NCI-H69 (cell line): ENCODE measurements around the gene SDC3.

ENCODE experiments used
- DNase-seq: peaks from one replicate; lab custom pipeline; 2025; lab: John Stamatoyannopoulos, UW

SDC3 gene

DNA sequence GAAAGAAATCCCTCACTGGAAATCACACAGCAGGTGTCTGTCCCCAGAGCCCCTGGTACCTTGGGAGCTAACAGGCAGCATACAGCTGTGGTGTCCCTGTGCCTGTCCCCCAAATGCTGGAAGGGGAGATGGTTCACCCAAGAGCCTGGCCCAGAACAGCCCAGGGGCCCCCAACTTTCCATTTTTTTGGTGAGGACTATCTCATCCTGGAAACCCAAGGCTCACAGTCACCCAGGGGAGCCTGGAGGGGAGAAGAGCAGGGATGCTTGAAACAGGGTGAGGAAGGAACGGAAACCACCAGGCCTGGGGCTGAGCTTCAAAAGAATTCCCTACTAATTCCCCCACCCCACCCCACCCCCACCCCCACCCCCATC lies 3.6 kb downstream of the SDC3 start:
- no peak for DNase-seq

DNA sequence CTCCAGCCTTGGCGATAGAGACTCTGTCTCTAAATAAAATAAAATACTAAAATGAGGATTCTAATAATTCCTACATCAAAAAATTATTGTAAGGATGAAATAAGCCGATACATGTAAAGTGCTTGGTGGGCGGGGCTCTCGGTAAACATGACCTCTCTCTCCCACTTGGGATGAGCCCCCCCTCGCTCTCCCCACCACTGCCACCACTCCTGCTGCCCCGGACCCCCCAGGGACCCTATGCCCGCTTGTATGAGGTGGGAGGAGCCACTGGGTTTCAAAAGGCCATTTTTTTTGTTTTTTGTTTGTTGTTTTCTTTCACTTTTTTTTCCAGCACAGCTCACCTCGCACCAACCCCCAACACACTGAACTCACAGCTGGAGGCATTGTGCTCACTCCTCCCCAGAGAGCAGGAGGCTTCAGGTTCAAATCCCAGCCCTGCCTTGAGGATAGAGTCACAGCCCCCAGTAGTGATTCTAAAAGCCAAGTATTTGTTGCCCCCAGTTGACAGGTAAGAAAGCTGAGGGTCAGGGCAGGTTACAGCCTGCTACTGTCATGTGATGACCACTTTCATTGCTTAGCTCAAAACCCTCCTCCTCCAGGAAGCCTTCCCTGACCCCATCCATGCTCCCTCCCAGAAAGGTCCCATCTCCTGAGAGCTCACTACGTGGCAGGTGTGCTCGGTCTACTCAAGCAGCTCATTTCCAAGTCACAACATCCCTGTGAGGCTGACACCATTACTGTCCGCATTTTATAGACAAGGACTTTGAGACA lies 4.2 kb downstream of the SDC3 start:
- DNase-seq = peak; percentile 31

DNA sequence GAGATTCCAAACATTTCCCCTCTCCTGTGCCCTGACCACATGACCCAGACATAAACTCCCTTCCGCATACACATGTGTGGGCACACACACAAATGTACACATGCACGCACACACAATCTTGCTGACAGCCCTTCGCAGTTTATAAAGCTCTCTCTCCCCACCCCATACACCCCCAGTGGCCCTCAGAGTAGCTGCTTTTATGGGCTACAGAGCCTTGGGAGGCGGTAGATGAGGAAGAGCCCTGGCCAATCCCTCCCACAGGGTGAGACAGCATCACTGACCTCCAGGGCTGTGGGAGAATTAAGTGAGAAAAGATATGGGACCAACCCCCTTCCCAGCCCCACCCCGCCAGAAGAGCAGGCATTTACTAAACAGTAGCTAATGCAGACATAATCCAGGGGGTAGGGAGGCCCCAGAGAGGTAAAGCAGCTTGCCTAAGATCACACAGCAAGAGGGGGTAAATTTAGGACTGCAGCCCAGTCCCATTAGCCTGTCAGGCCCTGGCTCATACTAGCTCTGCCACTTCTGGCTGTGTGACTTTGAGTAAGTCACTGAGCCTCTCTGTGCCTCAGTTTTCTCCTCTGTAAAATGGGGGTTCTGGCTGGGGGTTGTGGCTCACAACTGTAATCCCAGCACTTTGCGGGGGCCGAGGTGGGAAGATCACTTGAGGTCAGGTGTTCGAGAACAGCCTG lies 5.1 kb downstream of the SDC3 start:
- DNase-seq = no peak

DNA sequence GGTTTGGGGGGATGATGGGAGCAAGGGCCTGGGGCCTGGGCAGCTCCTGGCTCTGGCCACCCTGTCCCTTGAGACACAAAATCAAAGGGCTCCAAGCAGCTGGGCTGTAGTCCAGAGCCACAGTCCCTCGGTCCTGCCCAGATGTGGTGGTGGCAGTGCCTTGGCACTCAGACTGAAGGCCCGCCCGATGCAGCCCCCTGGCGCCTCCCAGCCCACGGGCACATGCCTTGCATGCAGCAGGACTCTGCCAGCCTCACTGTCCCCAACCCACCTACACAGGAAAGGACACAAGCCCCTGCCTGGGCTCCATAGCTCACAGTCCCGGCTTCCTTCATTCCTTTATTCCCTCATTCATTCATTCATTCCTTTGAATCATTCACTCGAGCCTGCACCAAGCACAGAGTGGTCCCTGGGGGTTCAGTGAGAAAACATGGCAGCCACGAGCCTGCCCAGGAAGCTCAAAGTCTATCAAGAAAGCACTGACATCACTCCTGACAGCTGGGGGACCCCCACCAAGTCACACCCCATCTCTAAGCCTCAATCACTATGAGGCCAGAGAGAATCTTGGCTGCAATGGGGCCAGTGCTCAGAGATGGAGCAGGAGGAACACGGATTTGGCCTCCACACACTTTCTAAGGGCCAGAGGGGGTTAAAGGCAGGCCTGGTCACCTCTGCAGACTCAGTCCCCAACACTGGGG lies 5.8 kb downstream of the SDC3 start:
- DNase-seq = no peak

DNA sequence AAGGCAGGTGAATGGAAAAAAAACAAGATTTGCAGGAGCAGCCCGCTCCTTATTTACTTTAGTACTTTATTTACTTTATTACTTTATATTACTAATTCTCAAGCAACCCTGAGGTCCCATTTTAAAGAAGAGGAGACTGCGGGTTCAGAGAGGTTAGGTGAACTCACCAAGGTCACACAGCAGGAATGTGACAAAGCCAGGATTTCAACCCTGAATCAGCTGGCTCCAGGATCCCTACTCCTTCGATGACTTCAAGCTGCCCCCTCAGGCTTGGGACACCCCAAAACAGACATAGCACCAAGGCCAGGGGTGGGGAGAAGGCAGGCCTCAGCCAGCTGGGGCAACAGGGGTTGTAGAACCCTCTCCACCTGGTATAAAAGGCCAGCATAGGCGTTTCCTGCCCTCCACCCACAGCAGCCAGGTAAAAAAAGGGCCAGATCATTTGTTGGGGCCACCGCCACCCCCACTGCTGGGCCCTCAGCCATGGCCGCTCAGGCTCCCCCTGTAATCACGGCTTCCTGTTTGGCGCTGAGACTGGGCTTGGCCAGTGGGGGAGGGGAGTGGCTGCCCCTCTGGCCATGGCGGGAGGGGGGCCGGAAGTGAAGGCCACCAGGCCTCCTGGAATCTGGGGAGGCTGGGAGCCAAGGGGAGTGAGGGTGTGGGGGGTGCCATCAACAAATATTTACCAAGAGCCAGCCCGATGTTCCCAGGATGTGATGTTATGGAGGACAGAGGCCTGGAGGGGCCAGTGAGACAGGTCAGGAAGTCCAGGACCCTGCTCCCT lies 6.6 kb downstream of the SDC3 start:
- DNase-seq = peak; percentile 51

DNA sequence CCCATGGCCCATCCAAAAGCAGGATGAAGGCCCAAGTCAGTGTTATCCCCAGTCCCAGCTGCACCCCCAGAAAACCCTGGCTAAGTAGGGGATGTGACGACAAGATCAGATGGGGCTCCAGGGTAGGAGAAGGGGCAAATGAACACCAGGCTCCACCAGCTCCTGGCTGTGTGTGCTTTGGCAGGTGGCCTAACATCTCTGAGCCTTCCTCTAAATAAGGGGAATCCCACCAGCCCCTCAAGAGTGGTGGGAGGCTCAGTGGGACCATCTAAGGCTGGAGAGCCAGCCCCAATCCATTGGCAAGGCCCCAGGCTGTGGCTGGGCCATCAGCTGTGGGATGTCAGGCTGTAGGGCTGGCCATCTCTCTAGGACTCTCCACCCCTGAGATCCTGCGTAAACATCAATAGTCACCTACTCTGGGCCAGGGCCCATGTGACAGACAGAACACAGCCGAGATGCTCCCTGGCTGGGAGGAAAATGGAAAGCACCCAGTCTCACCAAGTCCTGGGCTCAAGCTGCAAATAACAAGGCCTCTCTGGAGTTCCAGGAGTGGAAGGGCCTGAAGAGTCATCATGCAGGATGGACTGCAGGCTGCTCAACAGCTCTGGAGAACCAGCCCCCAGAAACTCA lies 7.5 kb downstream of the SDC3 start:
- DNase-seq = no peak

DNA sequence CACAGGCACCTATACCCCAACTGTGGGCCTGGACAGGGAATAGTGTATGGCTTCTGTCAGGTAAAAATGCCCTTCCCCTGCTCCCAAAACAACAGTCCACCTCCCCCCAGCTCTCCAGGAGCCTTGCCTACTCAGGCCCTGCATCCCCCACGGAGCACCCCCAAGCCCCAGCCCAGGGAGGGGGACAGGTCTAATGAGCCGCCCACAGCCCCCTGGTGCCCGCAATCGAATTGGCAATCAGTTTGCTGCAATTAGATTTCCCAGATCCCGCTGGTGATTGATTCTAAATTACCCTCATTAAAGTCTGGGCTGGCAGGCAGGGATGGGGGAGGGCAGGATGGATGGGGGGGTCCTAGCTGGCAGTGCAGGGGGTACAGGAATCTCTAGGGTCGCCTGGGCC lies 8.1 kb downstream of the SDC3 start:
- DNase-seq = no peak

DNA sequence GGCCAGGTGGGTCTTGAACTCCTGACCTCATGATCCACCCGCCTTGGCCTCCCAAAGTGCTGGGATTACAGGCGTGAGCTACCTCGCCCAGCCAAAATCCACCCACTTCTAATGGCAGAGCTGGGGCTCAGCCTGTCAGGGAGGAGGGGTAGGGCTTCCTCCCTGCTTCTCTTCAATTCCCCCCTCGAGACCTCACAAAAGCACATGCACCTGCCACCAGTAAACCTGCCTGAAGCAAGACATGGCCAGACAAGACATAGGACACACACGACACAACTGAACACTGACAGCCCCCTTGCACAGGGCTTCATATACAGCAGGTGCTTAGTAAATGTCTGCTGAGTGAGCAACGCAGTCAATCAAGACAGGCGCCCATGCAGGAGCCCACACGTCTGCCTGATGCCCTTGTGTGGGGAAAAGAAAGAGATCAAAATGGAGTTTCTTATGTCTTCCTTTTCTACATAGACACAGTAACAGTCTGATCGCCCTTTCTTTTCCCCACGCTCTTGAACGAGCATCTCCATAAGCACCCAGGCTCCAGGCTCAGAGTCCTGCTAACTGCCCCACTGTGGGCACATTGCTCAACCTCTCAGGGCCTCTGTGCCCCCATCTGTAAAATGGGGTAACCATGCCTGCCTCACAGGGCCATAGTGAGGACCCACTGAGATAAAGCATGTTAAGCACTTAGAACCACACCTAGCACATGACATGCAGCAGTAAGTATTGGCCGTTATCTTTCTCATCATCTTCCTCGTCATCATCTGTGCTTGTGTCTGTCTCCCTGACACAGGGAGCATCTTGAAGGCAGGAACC lies 8.8 kb downstream of the SDC3 start:
- DNase-seq = no peak

DNA sequence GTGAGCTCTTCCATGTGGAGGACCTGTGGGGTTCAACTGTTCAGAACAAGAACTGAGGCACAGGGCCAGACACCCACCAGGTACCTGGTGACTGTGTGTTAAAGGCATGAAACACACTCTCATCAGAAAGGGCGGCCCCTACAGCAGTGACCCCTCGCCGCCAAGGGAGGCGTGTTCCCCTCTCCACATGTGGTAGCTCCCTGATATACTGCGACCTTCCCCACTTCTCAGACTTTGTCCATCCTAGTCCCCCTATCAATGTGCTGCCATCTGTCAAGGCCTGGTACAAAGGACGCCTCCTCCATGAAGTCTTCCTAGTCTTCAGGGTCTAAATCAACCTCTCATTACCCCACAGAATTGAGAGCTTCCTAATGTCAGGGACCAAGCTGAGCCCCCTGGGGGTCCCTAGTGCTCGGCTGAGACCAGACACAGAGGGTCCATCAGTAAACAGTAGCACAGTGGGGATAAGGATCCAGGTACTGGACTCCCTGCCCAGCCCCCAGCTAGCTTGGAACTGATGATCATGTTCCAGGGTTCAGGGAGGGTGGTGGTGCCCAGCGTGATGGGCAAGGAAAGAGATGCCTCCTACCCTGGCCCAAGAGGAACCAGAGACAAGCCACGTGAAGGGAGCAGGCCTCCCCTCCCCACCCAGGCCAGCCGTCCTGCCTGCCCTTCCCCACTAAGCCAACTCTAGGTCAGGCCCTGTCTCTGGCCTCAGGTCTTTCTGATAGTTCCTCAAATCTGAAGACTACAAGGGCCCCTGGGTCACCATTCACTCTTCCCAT lies 10.3 kb downstream of the SDC3 start:
- DNase-seq = no peak

DNA sequence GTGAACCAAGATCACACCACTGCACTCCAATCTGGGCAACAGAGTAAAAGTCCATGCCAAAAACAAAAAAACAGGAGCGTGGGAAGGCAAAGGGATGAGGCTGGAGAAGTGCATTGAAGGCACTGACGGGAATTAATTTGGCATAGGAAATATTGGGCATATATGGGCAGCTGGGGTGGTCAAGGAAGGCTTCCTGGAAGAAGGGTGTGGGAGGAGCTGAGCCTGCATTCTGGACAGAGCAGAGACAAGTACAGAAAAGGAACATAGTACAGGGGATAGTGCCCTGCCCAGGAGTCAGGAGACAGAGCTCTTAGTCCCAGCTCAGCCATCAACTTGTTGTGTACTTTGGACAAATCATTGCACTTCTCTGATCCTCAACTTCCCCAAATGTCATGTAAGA lies 11.7 kb downstream of the SDC3 start:
- DNase-seq = no peak

DNA sequence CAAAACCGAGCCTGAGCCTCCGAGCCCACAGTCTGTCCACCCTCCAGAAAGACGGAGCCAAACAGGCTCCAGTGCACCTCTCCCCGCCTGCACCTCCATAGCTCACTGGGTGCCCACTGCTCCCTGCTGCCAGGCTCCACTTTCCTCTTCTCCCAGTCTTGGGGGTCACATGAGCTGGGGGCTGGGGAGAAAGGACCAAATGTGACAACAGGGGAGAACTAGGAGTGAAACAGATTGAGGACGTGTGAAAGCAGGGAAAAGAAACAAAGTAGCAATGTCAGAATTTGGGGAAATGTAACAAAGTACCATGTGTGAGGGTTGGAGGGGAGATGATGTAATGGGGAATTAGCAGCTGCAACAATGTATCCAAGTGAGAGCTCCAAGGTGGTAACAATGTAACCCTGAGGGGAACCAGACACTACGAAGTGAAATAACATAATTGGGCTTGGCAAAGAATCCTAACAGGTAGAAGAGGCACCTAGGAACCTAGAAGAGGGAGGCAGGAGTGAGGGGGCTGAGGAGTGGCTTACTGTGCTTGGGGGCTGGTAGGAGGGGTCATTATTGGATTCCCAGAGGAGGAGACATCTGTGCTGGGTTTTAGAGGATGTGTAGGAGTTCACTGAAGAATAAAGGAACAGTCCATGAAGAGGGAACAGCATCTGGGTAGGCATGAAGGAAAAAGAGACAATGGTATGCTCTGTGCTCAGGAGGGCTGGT lies 12.5 kb downstream of the SDC3 start:
- DNase-seq = peak; percentile 57

DNA sequence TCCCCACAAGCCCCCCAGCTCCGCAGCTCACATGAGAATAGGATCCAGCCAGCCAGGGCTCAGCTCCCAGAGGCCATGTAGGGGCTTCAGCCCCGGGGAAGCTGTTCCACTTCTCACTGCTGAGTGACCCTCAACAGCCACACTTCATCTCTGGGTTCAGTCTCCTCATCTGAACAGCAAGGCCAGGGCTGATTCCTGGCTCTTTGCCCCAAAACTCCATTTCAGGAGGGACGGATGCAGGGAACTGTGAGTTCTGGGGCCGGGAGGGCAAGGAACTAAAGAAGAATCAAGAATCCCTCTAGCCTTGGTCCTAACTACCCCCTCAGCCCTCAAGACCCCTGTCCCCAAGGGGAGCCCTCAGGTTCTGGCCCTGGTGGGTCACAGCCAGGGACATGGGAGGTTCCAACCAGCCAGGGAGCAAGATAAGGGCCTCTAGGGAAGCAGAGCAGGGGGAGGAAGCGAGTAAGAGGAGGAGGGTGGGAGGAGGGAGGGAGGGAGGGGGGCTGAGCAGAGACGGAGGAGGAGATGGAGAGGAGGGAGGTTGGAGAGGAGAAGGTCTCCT lies 13.1 kb downstream of the SDC3 start:
- no peak for DNase-seq

DNA sequence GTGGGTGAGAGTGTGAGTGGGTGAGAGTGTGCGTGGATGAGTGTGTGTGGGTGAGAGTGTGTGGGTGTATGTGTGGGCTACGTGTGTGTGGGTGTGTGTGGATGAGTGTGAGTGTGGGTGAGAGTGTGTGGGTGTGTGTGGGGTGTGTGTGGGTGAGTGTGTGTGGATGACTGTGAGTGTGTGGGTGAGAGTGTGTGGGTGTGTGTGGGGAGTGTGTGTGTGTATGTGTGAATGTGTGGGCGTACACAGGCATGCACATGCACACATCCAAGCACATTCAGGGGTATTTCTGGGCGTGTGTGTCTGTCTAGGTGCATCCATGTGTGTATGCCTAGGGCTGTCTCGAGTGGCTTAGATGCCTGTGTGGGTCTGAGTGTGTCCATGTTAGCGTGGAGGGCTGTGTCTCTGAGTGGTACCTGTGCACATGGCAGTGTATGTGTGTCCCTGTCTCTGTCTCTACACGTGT lies 14.0 kb downstream of the SDC3 start:
- no peak for DNase-seq

DNA sequence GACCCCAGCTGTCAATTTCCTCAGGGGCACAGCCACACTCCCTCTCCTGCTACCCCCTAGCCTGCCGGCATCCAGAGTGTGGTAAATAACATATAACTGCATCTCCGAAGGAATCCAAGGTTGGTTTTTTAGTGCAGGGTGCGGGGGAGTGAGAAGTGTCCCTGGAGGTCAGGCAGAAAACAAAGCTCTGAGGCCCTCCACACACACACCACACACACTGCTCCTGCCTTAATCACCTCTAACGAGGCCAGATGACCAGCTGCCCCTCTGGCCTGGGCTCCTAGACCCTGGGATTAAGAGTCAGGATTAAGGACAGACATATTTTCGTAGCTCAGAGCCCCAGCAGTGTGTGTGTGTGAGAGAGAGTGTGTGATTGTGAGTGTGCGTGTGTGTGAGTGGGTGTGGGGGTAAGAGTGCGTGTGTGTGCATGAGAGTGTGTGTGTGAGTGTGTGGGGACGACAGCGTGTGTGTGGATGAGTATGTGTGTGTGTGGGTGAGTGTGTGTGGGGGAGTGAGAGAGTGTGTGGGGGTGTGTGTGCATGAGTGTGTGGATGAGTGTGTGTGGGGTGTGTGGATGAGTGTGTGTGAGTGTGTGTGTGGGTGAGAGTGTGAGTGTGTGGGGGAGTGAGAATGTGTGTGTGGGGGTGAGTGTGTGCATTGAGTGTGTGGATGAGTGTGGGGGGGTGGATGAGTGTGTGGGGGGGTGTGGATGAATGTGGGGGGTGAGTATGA lies 14.6 kb downstream of the SDC3 start:
- DNase-seq = no peak

DNA sequence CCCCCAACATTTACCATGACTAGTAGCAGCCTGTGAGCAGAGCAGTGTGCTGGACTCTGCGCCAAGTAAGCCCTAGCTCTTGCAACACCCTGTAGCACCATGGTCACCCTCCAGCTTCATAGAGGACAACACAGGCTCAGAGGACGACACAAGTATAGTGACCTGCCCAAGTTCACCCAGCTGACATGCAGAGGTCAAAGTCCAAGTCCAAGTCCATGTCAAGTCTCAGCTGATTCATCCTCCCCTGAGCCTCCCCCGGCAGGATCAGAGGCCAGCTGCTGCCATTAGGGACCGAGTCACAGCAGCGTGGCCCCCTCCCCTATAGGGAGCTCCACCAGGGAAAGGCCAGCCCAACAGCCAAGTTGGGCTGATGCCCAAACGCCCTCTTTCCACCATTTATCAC lies 15.9 kb downstream of the SDC3 start:
- no peak for DNase-seq

DNA sequence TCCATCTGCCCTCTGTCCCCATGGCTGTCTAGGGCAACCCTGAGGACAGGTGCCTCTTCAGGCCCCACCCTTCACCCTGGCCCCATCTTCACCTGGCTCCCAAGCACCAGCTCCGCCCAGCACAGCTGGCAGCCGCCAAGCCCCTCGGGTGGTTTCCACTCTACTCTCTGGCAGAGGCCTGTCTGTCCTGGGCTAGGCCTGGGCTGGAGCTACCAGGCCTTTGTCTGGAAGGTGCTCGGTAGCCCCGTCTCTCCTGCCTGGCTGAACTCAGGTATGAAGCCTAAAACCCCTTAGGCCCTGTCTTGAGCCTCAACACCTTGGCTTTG lies 17.4 kb downstream of the SDC3 start:
- DNase-seq = no peak

DNA sequence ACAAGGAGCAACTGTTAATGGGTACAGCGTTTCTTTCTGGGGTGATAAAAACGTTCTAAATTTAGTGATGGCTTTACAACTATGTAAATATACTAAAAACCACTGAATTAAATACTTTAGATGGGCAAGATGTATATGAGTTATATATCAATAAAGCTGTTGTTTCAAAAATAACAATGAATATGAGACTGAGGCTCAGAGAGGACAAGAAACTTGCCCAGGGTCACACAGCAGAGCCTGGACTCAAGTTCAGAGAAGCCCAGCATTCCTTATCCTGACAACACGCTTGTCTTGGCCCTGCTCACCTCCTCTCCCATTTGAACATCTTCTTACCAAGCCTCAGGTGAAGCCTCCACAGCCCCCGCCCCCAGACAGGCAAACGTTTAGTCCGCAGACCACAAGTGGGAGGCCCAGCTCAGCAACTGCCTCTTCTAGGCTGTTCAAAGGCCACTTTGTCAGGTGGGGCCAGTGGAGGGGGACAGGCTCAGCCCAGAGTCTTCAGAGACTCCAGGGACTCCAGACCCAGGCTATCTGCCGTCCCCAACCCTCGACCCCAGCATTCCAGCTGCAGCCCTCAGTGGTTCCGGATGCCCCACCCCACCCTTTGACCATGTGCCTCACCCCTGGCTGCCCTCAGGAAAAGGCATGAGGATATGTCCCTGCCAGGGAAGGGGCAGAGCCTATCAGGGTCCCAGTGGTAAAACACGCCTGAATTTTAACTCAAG lies 17.9 kb downstream of the SDC3 start:
- DNase-seq = no peak

DNA sequence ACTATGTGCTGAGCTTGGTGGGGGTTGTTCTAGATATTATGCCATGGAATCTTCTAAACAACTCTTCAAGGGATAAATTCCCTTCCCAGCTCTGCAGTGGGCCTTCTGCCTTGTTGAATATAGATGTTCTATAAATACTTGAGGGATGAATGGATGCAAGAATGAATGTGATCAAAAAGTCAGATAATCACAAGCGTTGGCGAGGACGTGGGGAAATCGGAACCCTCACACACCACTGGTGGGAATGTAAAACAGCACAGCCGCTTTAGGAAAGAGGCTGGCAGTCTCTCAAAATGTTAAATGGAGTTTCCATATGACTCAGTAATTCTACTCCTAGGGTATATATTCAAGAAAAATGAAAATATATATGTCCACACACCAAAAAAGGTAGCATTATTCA lies 19.0 kb downstream of the SDC3 start:
- DNase-seq = no peak
